SW480 (cell line): Measurements from ENCODE around the gene GPR119.
"Not testable (repeated sequence)": the region's sequence is repeated elsewhere in the genome, so short reads cannot be mapped to it uniquely, and the experiment has no call there.

Experiments used
- DNase-seq: peaks from one replicate; pipeline ENCODE4 v3.0.0-alpha.2; 2016; ENCODE audit warnings: low spot score

GPR119 gene

GRCh38 chrX:130339408-130340222, 45.9 kb downstream of the GPR119 start, which contains the start of gene SLC25A14:
TSS of gene SLC25A14 (plus strand) at chrX:130339919. CDS start at chrX:130340279, 360 bp downstream.
- peak; percentile 80 for DNase-seq

GRCh38 chrX:130338869-130339268, 46.6 kb downstream of the GPR119 start:
- not testable (repeated sequence) for DNase-seq

- DNase-seq = no peak
Observed at GRCh38 chrX:130336531-130336930, 48.9 kb downstream of the GPR119 start.
